Brain microvascular endothelial cell (primary cell): Measurements from ENCODE around the gene HS6ST3.

Source experiments
- DNase-seq: peaks from one replicate; pipeline ENCODE4 v3.0.0-alpha.2; 2020
- H3K27ac ChIP-seq: fragments of 250-450 bp; sonication (Bioruptor Pico); 2 replicates; pipeline ENCODE4 v1.5.1; 2020; ENCODE audit warnings: mild to moderate bottlenecking, moderate library complexity
- H3K27me3 ChIP-seq: fragments of 250-450 bp; sonication (Bioruptor Pico); replicated peaks from 2 replicates; pipeline ENCODE4 v1.5.1; 2020; ENCODE audit warnings: mild to moderate bottlenecking
- H3K36me3 ChIP-seq: fragments of 250-450 bp; sonication (Bioruptor Pico); replicated peaks from 2 replicates; pipeline ENCODE4 v1.5.1; 2020; ENCODE audit warnings: mild to moderate bottlenecking
- H3K4me3 ChIP-seq: 2 replicates; pipeline ENCODE4 v1.5.1; 2011; ENCODE audit warnings: low read depth, mild to moderate bottlenecking, control low read depth, low read length, moderate library complexity
- CTCF ChIP-seq: IDR thresholded peaks from 2 replicates; pipeline ENCODE4 v1.5.1; 2011; ENCODE audit warnings: low read depth, mild to moderate bottlenecking, moderate library complexity, low read length, control low read depth, inconsistent platforms; ENCODE audit errors: missing control alignments
- in situ Hi-C: cut with HindIII; loops from 2 replicates; pipeline ENCODE4 v1.10.0; 2017; ENCODE audit warnings: low sequenced_read_pairs, low pct_ligation_motif_present

HS6ST3 gene

DNA sequence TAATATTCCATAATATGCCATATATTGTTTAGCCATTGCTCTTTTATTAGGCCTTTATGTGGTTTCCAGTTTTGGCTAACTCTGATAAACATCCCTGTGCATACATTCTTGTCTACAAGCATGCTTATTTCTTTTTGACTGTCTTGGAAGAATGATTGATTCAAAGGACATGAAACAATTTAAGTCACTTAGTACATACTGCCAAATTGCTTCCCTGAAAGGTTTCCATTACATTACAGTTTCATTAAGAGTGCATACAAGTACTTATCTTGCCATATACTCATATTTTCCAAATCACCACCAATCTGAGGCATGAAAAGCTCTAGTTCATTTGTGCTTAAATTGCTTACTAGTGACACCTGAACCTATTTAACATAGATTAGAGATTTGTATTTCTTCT, 790.5 kb downstream of the HS6ST3 start:
- no peak overlapping the region for H3K27ac ChIP-seq
- H3K4me3 ChIP-seq: no peak overlapping the region
- in situ Hi-C loops: no loop called here

More for the DNA sequence above, 790.5 kb downstream of the HS6ST3 start:
- no peak for TF ChIP-seq CTCF
- H3K36me3 ChIP-seq: no peaks in the 10 kb centered on the region
- no peaks in the 10 kb centered on the region for H3K27me3 ChIP-seq
- no peak for DNase-seq
